Activated CD4-positive, CD25-positive, alpha-beta regulatory T cell treated with anti-CD3 and anti-CD28 coated beads, Interleukin-2, amount 50 U/mL, for 24 hours (primary cell): ENCODE results near the gene SLC6A3.
"Not testable (repeated sequence)": the region's sequence is repeated elsewhere in the genome, so short reads cannot be mapped to it uniquely, and the experiment has no call there.

Experiments used
- ATAC-seq, 2 donors: fragments of 150-1000 bp; cut with Tn5 transposase; one replicate each; pipeline ENCODE4 v1.10.0; 2021; ENCODE audit warnings: mild to moderate bottlenecking in 1 of 2, moderate library complexity in 1 of 2

Gene SLC6A3

GRCh38 chr5:1367149-1367548 is 78.1 kb downstream of the SLC6A3 start:
- ATAC-seq: no peak

GRCh38 chr5:1366514-1366913 is 78.7 kb downstream of the SLC6A3 start:
- ATAC-seq: no peak

GRCh38 chr5:1364211-1364610 is 81.0 kb downstream of the SLC6A3 start:
- no peak for ATAC-seq

- ATAC-seq: no peak
Observed at GRCh38 chr5:1363581-1363980, 81.7 kb downstream of the SLC6A3 start.

GRCh38 chr5:1363160-1363559 is 82.1 kb downstream of the SLC6A3 start:
- ATAC-seq: peak in 1 of 2 donors; percentile 20

GRCh38 chr5:1362242-1363015 is 82.8 kb downstream of the SLC6A3 start:
- no peak for ATAC-seq

- ATAC-seq: no peak
Observed at GRCh38 chr5:1360861-1361260, 84.4 kb downstream of the SLC6A3 start.

- not testable (repeated sequence) for ATAC-seq
Observed at GRCh38 chr5:1360367-1360766, 84.9 kb downstream of the SLC6A3 start.

GRCh38 chr5:1359713-1360112 is 85.5 kb downstream of the SLC6A3 start:
- no peak for ATAC-seq

- ATAC-seq: no peak
Observed at GRCh38 chr5:1359031-1359645, 86.1 kb downstream of the SLC6A3 start.

GRCh38 chr5:1358726-1359025 is 86.6 kb downstream of the SLC6A3 start:
- no peak for ATAC-seq

- no peak for ATAC-seq
Observed at GRCh38 chr5:1357946-1358725, 87.1 kb downstream of the SLC6A3 start.

GRCh38 chr5:1356873-1357787 is 88.1 kb downstream of the SLC6A3 start:
- no peak for ATAC-seq

- no peak for ATAC-seq
Observed at GRCh38 chr5:1354576-1354975, 90.7 kb downstream of the SLC6A3 start.

- no peak for ATAC-seq
Observed at GRCh38 chr5:1352231-1353219, 92.7 kb downstream of the SLC6A3 start.

GRCh38 chr5:1351156-1351555 is 94.1 kb downstream of the SLC6A3 start:
- ATAC-seq: no peak

- no peak for ATAC-seq
Observed at GRCh38 chr5:1349246-1349645, 96.0 kb downstream of the SLC6A3 start.

GRCh38 chr5:1348986-1349245 is 96.3 kb downstream of the SLC6A3 start:
- no peak for ATAC-seq

GRCh38 chr5:1347571-1347970 is 97.7 kb downstream of the SLC6A3 start:
- ATAC-seq: no peak

- no peak for ATAC-seq
Observed at GRCh38 chr5:1346627-1347440, 98.4 kb downstream of the SLC6A3 start.
